SK-N-SH (cell line): ENCODE results near the gene KRT75. TPM values are rescaled to one million over a fixed set of nuclear protein-coding genes. Genes with fewer than 3 reads are reported as not detected.

ENCODE experiments used
- CTCF ChIA-PET: fragments of 300-600, 350-600 bp; formaldehyde crosslinking; extraction: SDS; loops from one replicate; lab custom pipeline; 2021; lab: Yijun Ruan, JAX
- POLR2A ChIA-PET: fragments of 350-600 bp; sonication (Branson Sonifier 250); formaldehyde crosslinking; extraction: SDS; loops from one replicate; lab custom pipeline; 2020; ENCODE audit warnings: antibody characterized with exemption, inconsistent platforms; lab: Yijun Ruan, JAX
- DNase-seq: peaks from one replicate; pipeline ENCODE4 v3.0.0; 2012
- H2AFZ ChIP-seq: fragments of 200-600 bp; sonication (generic); 2 replicates; pipeline ENCODE4 v1.8.1; 2016; ENCODE audit warnings: antibody characterized with exemption, mild to moderate bottlenecking, low read depth
- H3F3A ChIP-seq: fragments of 200-600 bp; sonication (generic); replicated peaks from 2 replicates; pipeline ENCODE3; 2016; ENCODE audit warnings: antibody characterized with exemption, mild to moderate bottlenecking; ENCODE audit not compliant: insufficient read depth
- H3K27ac ChIP-seq, 2 experiments: fragments of 200-500 bp in 1 of 2; fragments of 200-600 bp in 1 of 2; sonication (Bioruptor generic) in 1 of 2; sonication (generic), shearing (Covaris generic) in 1 of 2; 2 replicates each; pipeline versions ENCODE4 v1.5.1 to v1.6.1; 2014 to 2016; ENCODE audit warnings: low read depth in 2 of 2, inconsistent platforms in 1 of 2, low read length in 1 of 2, mild to moderate bottlenecking in 1 of 2, mixed read lengths in 1 of 2
- H3K27me3 ChIP-seq: fragments of 200-600 bp; sonication (generic), shearing (Covaris generic); 2 replicates; pipeline ENCODE4 v1.6.1; 2016; ENCODE audit warnings: mixed run types; ENCODE audit not compliant: insufficient read depth
- H3K36me3 ChIP-seq, 2 experiments: fragments of 200-500 bp in 1 of 2; fragments of 200-600 bp in 1 of 2; sonication (Bioruptor generic) in 1 of 2; sonication (generic) in 1 of 2; replicated peaks in 1 of 2; 2 replicates each; pipeline versions ENCODE3 to v1.5.1; 2014 to 2016; ENCODE audit warnings: low read length in 1 of 2, mild to moderate bottlenecking in 1 of 2; ENCODE audit not compliant: insufficient read depth in 2 of 2, control insufficient read depth in 1 of 2
- H3K4me1 ChIP-seq, 2 experiments: fragments of 200-500 bp in 1 of 2; fragments of 200-600 bp in 1 of 2; sonication (Bioruptor generic) in 1 of 2; sonication (generic), shearing (Covaris generic) in 1 of 2; 2 replicates each; pipeline versions ENCODE4 v1.5.1 to v1.6.1; 2014 to 2016; ENCODE audit warnings: low read depth in 1 of 2, low read length in 1 of 2, mixed run types in 1 of 2; ENCODE audit not compliant: insufficient read depth in 2 of 2, control insufficient read depth in 1 of 2
- H3K4me2 ChIP-seq: fragments of 200-600 bp; sonication (generic), shearing (Covaris generic); 2 replicates; pipeline ENCODE4 v1.6.1; 2017; ENCODE audit warnings: mixed run types
- H3K4me3 ChIP-seq, 2 experiments: fragments of 200-500 bp in 1 of 2; fragments of 200-600 bp in 1 of 2; sonication (Bioruptor generic) in 1 of 2; sonication (generic), shearing (Covaris generic) in 1 of 2; 2 replicates each; pipeline versions ENCODE4 v1.5.1 to v1.8.1; 2014 to 2016; ENCODE audit warnings: low read depth in 2 of 2, inconsistent platforms in 1 of 2, low read length in 1 of 2, mild to moderate bottlenecking in 1 of 2, mixed read lengths in 1 of 2, moderate library complexity in 1 of 2
- H3K79me2 ChIP-seq: fragments of 200-600 bp; sonication (generic); 2 replicates; pipeline ENCODE4 v1.8.1; 2017; ENCODE audit warnings: mild to moderate bottlenecking; ENCODE audit not compliant: insufficient read depth
- H3K9ac ChIP-seq: fragments of 200-600 bp; sonication (generic); 2 replicates; pipeline ENCODE4 v1.6.1; 2017; ENCODE audit warnings: mixed run types
- H3K9me2 ChIP-seq: fragments of 200-600 bp; sonication (generic); 2 replicates; pipeline ENCODE4 v1.6.1; 2017; ENCODE audit warnings: mixed run types
- H3K9me3 ChIP-seq: fragments of 200-600 bp; sonication (generic); 2 replicates; pipeline ENCODE4 v1.6.1; 2017; ENCODE audit warnings: mixed run types, mild to moderate bottlenecking, moderate library complexity
- H4K20me1 ChIP-seq: fragments of 200-600 bp; sonication (generic); 2 replicates; pipeline ENCODE4 v1.6.1; 2017; ENCODE audit warnings: mild to moderate bottlenecking, mixed run types; ENCODE audit not compliant: insufficient read depth
- CHD2 ChIP-seq: fragments of 150-350 bp; IDR thresholded peaks from 2 replicates; pipeline ENCODE4 v1.6.1; 2018; ENCODE audit warnings: low read length; ENCODE audit not compliant: partially characterized antibody
- CTCF ChIP-seq: fragments of 200-600 bp; sonication (generic); IDR thresholded peaks from 2 replicates; pipeline ENCODE4 v1.6.1; 2017; ENCODE audit warnings: antibody characterized with exemption, mild to moderate bottlenecking, moderate library complexity
- EP300 ChIP-seq, 2 experiments: IDR thresholded peaks; 2 replicates each; pipeline versions ENCODE4 v1.4.0 to v1.6.1; 2012; ENCODE audit warnings: borderline replicate concordance in 1 of 2, low read depth in 1 of 2, low read length in 1 of 2
- FOXJ3 ChIP-seq: sonication (generic); formaldehyde crosslinking; IDR thresholded peaks from 2 replicates; pipeline ENCODE4 v1.5.1; 2020; ENCODE audit warnings: mild to moderate bottlenecking, missing genetic modification reagents
- GABPA ChIP-seq: IDR thresholded peaks from 2 replicates; pipeline ENCODE4 v1.4.0; 2012; ENCODE audit warnings: low read depth, mild to moderate bottlenecking
- IRF3 ChIP-seq: fragments of 150-350 bp; IDR thresholded peaks from 2 replicates; pipeline ENCODE4 v1.6.1; 2016; ENCODE audit warnings: mild to moderate bottlenecking, low read depth, low read length
- MAX ChIP-seq: IDR thresholded peaks from 2 replicates; pipeline ENCODE4 v1.4.0; 2012; ENCODE audit warnings: low read depth
- MXI1 ChIP-seq: IDR thresholded peaks from 2 replicates; pipeline ENCODE4 v1.6.1; 2012; ENCODE audit warnings: mild to moderate bottlenecking, low read depth, low read length, improper control_type of control experiment
- NFIC ChIP-seq: IDR thresholded peaks from 2 replicates; pipeline ENCODE4 v1.4.0; 2012; ENCODE audit warnings: borderline replicate concordance
- NRF1 ChIP-seq: IDR thresholded peaks from 2 replicates; pipeline ENCODE4 v1.6.1; 2012; ENCODE audit warnings: low read depth, mild to moderate bottlenecking, low read length
- POLR2AphosphoS5 ChIP-seq: IDR thresholded peaks from 2 replicates; pipeline ENCODE4 v1.6.1; 2012; ENCODE audit warnings: low read depth, low read length
- RCOR1 ChIP-seq: fragments of 150-350 bp; IDR thresholded peaks from 2 replicates; pipeline ENCODE4 v1.6.1; 2017; ENCODE audit warnings: antibody characterized with exemption, low read length
- RFX5 ChIP-seq: IDR thresholded peaks from 2 replicates; pipeline ENCODE4 v1.6.1; 2012; ENCODE audit warnings: mild to moderate bottlenecking, improper control_type of control experiment, low read length
- RXRA ChIP-seq: IDR thresholded peaks from 2 replicates; pipeline ENCODE4 v1.4.0; 2012; ENCODE audit warnings: low read depth, mild to moderate bottlenecking, borderline replicate concordance
- SIN3A ChIP-seq: IDR thresholded peaks from 2 replicates; pipeline ENCODE4 v1.6.1; 2012; ENCODE audit warnings: low read depth, mild to moderate bottlenecking, low read length, moderate library complexity, borderline replicate concordance
- TAF1 ChIP-seq: IDR thresholded peaks from 2 replicates; pipeline ENCODE4 v1.6.1; 2012; ENCODE audit warnings: low read depth, mild to moderate bottlenecking, low read length, moderate library complexity, borderline replicate concordance
- TCF12 ChIP-seq: IDR thresholded peaks from 2 replicates; pipeline ENCODE4 v1.4.0; 2012
- TEAD4 ChIP-seq: IDR thresholded peaks from 2 replicates; pipeline ENCODE4 v1.4.0; 2012; ENCODE audit warnings: mild to moderate bottlenecking, borderline replicate concordance; ENCODE audit not compliant: insufficient read depth
- YY1 ChIP-seq: IDR thresholded peaks from 2 replicates; pipeline ENCODE4 v1.4.0; 2012; ENCODE audit warnings: low read depth, mild to moderate bottlenecking
- ZBTB33 ChIP-seq: IDR thresholded peaks from 2 replicates; pipeline ENCODE4 v1.4.0; 2012; ENCODE audit warnings: low read depth, borderline replicate concordance
- WGBS: methylation state at CpG from one replicate; pipeline ENCODE4 v1.1.6; 2017; ENCODE audit warnings: low lambda C conversion rate; 5-methylcytosine and 5-hydroxymethylcytosine counted together
- polyA plus RNA-seq, 3 experiments: library from polyadenylated mRNA; depleted of rRNA; stranded (reverse); fragments of >200 nt; gene quantifications; 2 replicates each; pipeline ENCODE4 v1.2.3, GENCODE V29; 2012

KRT75 gene
- polyA plus RNA-seq, 1 of the 3 experiments (the other 2 are of a cell fraction) = not detected

GRCh38 chr12:52440821-52441319 lies 6.7 kb upstream of the KRT75 start:
- TF ChIP-seq EP300 (IDR thresholded peaks at IDR 0.05; ENCODE audit: borderline replicate concordance in 1 of 2, low read depth in 1 of 2, low read length in 1 of 2) = no peak
- no peak for TF ChIP-seq TCF12
- TF ChIP-seq TEAD4 = no peak
- TF ChIP-seq CHD2 = no peak
- TF ChIP-seq YY1 = no peak
- no peak for TF ChIP-seq NRF1
- TF ChIP-seq IRF3 = no peak
- no peak for TF ChIP-seq ZBTB33
- TF ChIP-seq FOXJ3 (CRISPR knock-in tag) = no peak
- Histone ChIP-seq H3K27ac (peak overlapping the region in 1 of 2 experiments; percentile 72; a peak in 2 of 4 replicates), H3K4me3 (no peak overlapping the region), H4K20me1 (no peaks in the 10 kb centered on the region), H3K4me1 (peaks cover 0 to 15% of the 10 kb centered on the region in 2 experiments; a peak in 2 of 4 replicates), H3K36me3 (no peaks in the 10 kb centered on the region), H3F3A (peaks cover 23% of the 10 kb centered on the region), H3K79me2 (no peaks in the 10 kb centered on the region), H2AFZ (peak overlapping the region; percentile 12; the same call in 1 of the 2 replicates), H3K27me3 (peaks cover 3% of the 10 kb centered on the region; the same call in 1 of the 2 replicates), H3K9me3 (no peaks in the 10 kb centered on the region), H3K4me2 (peak overlapping the region; percentile 38; the same call in 1 of the 2 replicates), H3K9ac (peak overlapping the region; percentile 44), H3K9me2 (no peaks in the 10 kb centered on the region)
- 63% methylated on average over 5 of the region's 5 CpGs for WGBS
- CTCF ChIA-PET = no interaction called here
- DNase-seq = no peak
- POLR2A ChIA-PET = no interaction called here

- Histone ChIP-seq H3K4me1 (peaks cover 0 to 22% of the 10 kb centered on the region in 2 experiments; a peak in 2 of 4 replicates), H3K9ac (no peak overlapping the region), H3K27me3 (no peaks in the 10 kb centered on the region), H3K79me2 (no peaks in the 10 kb centered on the region), H3K9me3 (no peaks in the 10 kb centered on the region), H3K27ac (peak overlapping the region in 1 of 2 experiments; percentile 72; a peak in 2 of 4 replicates), H3K36me3 (no peaks in the 10 kb centered on the region), H3K9me2 (no peaks in the 10 kb centered on the region), H3K4me2 (no peak overlapping the region), H3K4me3 (no peak overlapping the region), H2AFZ (no peak overlapping the region), H3F3A (peaks cover 23% of the 10 kb centered on the region), H4K20me1 (no peaks in the 10 kb centered on the region)
- ChIA-PET CTCF (interaction anchor here (0.9 kb wide), 1 partner anchor 11 kb away, joined by 3 read pairs; no protein-coding TSS in a partner anchor), POLR2A (no interaction called here)
- no peak for DNase-seq
- 37% methylated on average over 2 of the region's 2 CpGs for WGBS
- no peak for TF ChIP-seq MAX
- no peak for TF ChIP-seq POLR2AphosphoS5
- TF ChIP-seq TAF1 = no peak
- TF ChIP-seq EP300 (IDR thresholded peaks at IDR 0.05; ENCODE audit: borderline replicate concordance in 1 of 2, low read depth in 1 of 2, low read length in 1 of 2) = no peak
- TF ChIP-seq TCF12 = no peak
- TF ChIP-seq NFIC = no peak
- no peak for TF ChIP-seq RCOR1
- no peak for TF ChIP-seq RXRA
- TF ChIP-seq NRF1 = no peak
- no peak for TF ChIP-seq CTCF
- no peak for TF ChIP-seq SIN3A
- no peak for TF ChIP-seq CHD2
- TF ChIP-seq GABPA = no peak
- TF ChIP-seq RFX5 = no peak
- TF ChIP-seq MXI1 = no peak
Measured at GRCh38 chr12:52439845-52440244, 5.7 kb upstream of the KRT75 start.
